DND-41 (cell line): ENCODE measurements around the gene CYP1B1.
"Not testable (repeated sequence)": the region's sequence is repeated elsewhere in the genome, so short reads cannot be mapped to it uniquely, and the experiment has no call there.

ENCODE experiments used
- ATAC-seq: fragments of 200-7000 bp; cut with Tn5 transposase; 3 replicates; pipeline ENCODE4 v1.9.1; 2021; ENCODE audit warnings: low read depth; ENCODE audit not compliant: insufficient read depth
- DNase-seq: peaks from one replicate; pipeline ENCODE4 v3.0.0-alpha.2; 2020
- H2AFZ ChIP-seq: 2 replicates; pipeline ENCODE4 v1.6.0; 2012; ENCODE audit warnings: low read depth, low read length
- H3K27ac ChIP-seq: 2 replicates; pipeline ENCODE4 v1.5.1; 2012; ENCODE audit warnings: low read length, inconsistent platforms
- H3K27me3 ChIP-seq: fragments of 200-600 bp; sonication (generic); 2 replicates; pipeline ENCODE4 v1.6.0; 2012; ENCODE audit warnings: low read length, mild to moderate bottlenecking, inconsistent platforms; ENCODE audit not compliant: insufficient read depth, poor library complexity
- H3K36me3 ChIP-seq: 2 replicates; pipeline ENCODE4 v1.5.1; 2012; ENCODE audit warnings: low read length, inconsistent platforms; ENCODE audit not compliant: insufficient read depth
- H3K4me1 ChIP-seq: 2 replicates; pipeline ENCODE4 v1.5.1; 2012; ENCODE audit warnings: mild to moderate bottlenecking, low read length; ENCODE audit not compliant: insufficient read depth
- H3K4me2 ChIP-seq: 2 replicates; pipeline ENCODE4 v1.6.0; 2012; ENCODE audit warnings: mild to moderate bottlenecking, moderate library complexity, low read length, inconsistent platforms; ENCODE audit not compliant: insufficient read depth
- H3K4me3 ChIP-seq, 2 experiments: fragments of 200-600 bp in 1 of 2; shearing (Covaris generic) in 1 of 2; 2 replicates each; pipeline ENCODE4 v1.5.1; 2012 to 2016; ENCODE audit warnings: inconsistent platforms in 2 of 2, low read length in 2 of 2, mild to moderate bottlenecking in 2 of 2, low read depth in 1 of 2, moderate library complexity in 1 of 2
- H3K79me2 ChIP-seq: 2 replicates; pipeline ENCODE4 v1.6.0; 2012; ENCODE audit warnings: low read length, inconsistent platforms; ENCODE audit not compliant: insufficient read depth
- H3K9ac ChIP-seq: 2 replicates; pipeline ENCODE4 v1.6.0; 2012; ENCODE audit warnings: low read depth, mild to moderate bottlenecking, inconsistent platforms, low read length, moderate library complexity
- H3K9me3 ChIP-seq: 2 replicates; pipeline ENCODE4 v1.5.1; 2012; ENCODE audit warnings: low read length, moderate library complexity, mild to moderate bottlenecking, inconsistent platforms; ENCODE audit not compliant: insufficient read depth, severe bottlenecking
- H4K20me1 ChIP-seq: 2 replicates; pipeline ENCODE4 v1.6.0; 2012; ENCODE audit warnings: low read length; ENCODE audit not compliant: insufficient read depth
- CTCF ChIP-seq: IDR thresholded peaks from 2 replicates; pipeline ENCODE4 v1.5.1; 2012; ENCODE audit warnings: borderline replicate concordance, low read length, moderate library complexity, mild to moderate bottlenecking; ENCODE audit not compliant: poor library complexity, severe bottlenecking; ENCODE audit errors: extremely low read depth
- EZH2 ChIP-seq: IDR thresholded peaks from 3 replicates; pipeline ENCODE4 v1.6.1; 2012; ENCODE audit warnings: borderline replicate concordance, low read depth, mild to moderate bottlenecking, moderate library complexity, low read length, inconsistent platforms; ENCODE audit not compliant: severe bottlenecking

CYP1B1 gene

GRCh38 chr2:38029512-38029911 is 46.4 kb downstream of the CYP1B1 start:
- no peak for DNase-seq

GRCh38 chr2:38028829-38029228 is 47.1 kb downstream of the CYP1B1 start:
- H3K4me3 ChIP-seq: no peak overlapping the region
- H3K27ac ChIP-seq: no peak overlapping the region
- H3K9me3 ChIP-seq: no peaks in the 10 kb centered on the region
- DNase-seq (no peak), ATAC-seq (no peak)
- peaks cover 4% of the 10 kb centered on the region for H3K27me3 ChIP-seq
- H2AFZ ChIP-seq: no peak overlapping the region
- no peaks in the 10 kb centered on the region for H3K36me3 ChIP-seq
- TF ChIP-seq EZH2: no peak
- no peak for TF ChIP-seq CTCF
- H3K79me2 ChIP-seq: no peaks in the 10 kb centered on the region
- no peak overlapping the region for H3K4me2 ChIP-seq
- no peaks in the 10 kb centered on the region for H3K4me1 ChIP-seq
- H3K9ac ChIP-seq: no peak overlapping the region
- H4K20me1 ChIP-seq: no peaks in the 10 kb centered on the region

More at GRCh38 chr2:38029512-38029911, 46.4 kb downstream of the CYP1B1 start:
- Histone ChIP-seq H3K4me3 (no peak overlapping the region), H3K4me2 (no peak overlapping the region), H3K27ac (no peak overlapping the region), H3K36me3 (no peaks in the 10 kb centered on the region), H3K79me2 (no peaks in the 10 kb centered on the region), H3K9me3 (no peaks in the 10 kb centered on the region), H3K4me1 (no peaks in the 10 kb centered on the region), H2AFZ (no peak overlapping the region), H3K9ac (no peak overlapping the region), H3K27me3 (peaks cover 4% of the 10 kb centered on the region), H4K20me1 (no peaks in the 10 kb centered on the region)
- TF ChIP-seq CTCF (no peak), EZH2 (no peak)
- no peak for ATAC-seq

- Histone ChIP-seq H3K79me2 (no peaks in the 10 kb centered on the region), H3K27ac (no peak overlapping the region), H3K36me3 (no peaks in the 10 kb centered on the region), H2AFZ (no peak overlapping the region), H3K27me3 (peaks cover 6% of the 10 kb centered on the region), H3K4me2 (no peak overlapping the region), H3K9ac (no peak overlapping the region), H3K4me3 (no peak overlapping the region), H3K9me3 (no peaks in the 10 kb centered on the region), H3K4me1 (no peaks in the 10 kb centered on the region), H4K20me1 (no peaks in the 10 kb centered on the region)
- TF ChIP-seq EZH2 (no peak), CTCF (no peak)
- DNase-seq (no peak), ATAC-seq (no peak)
Observed at GRCh38 chr2:38026846-38027245, 49.1 kb downstream of the CYP1B1 start.

GRCh38 chr2:38021589-38021988 is 54.4 kb downstream of the CYP1B1 start:
- TF ChIP-seq CTCF: no peak
- no peak for TF ChIP-seq EZH2

GRCh38 chr2:38020359-38021069 is 55.4 kb downstream of the CYP1B1 start:
- DNase-seq, H3K9ac ChIP-seq, H3K9me3 ChIP-seq, H3K27ac ChIP-seq, ATAC-seq, H2AFZ ChIP-seq, H3K4me2 ChIP-seq, H3K4me3 ChIP-seq, H4K20me1 ChIP-seq, H3K36me3 ChIP-seq, H3K4me1 ChIP-seq, H3K79me2 ChIP-seq, H3K27me3 ChIP-seq: not testable (repeated sequence)

More at GRCh38 chr2:38021589-38021988, 54.4 kb downstream of the CYP1B1 start:
- no peaks in the 10 kb centered on the region for H3K9me3 ChIP-seq
- H3K4me2 ChIP-seq: no peak overlapping the region
- no peak overlapping the region for H3K9ac ChIP-seq
- no peaks in the 10 kb centered on the region for H4K20me1 ChIP-seq
- no peak overlapping the region for H3K4me3 ChIP-seq
- H3K27me3 ChIP-seq: peaks cover 2% of the 10 kb centered on the region
- no peaks in the 10 kb centered on the region for H3K4me1 ChIP-seq
- H2AFZ ChIP-seq: no peak overlapping the region
- no peaks in the 10 kb centered on the region for H3K36me3 ChIP-seq
- H3K79me2 ChIP-seq: no peaks in the 10 kb centered on the region
- DNase-seq (no peak), ATAC-seq (no peak)
- H3K27ac ChIP-seq: no peak overlapping the region
